Body of pancreas (tissue), 4 donors: Measurements from ENCODE around the gene CPLX1. TPM values are rescaled to one million over a fixed set of nuclear protein-coding genes. Genes with fewer than 3 reads are reported as not detected.

Experiments
- ATAC-seq: fragments of 150-250 bp; one replicate; pipeline ENCODE4 v1.9.1; 2016
- DNase-seq, 4 donors: peaks; one replicate each; pipeline ENCODE4 v3.0.0-alpha.2; 2019
- H3K27ac ChIP-seq, 4 donors: fragments of 200-600 bp; sonication (generic); 1 replicate in 3 of 4; 2 replicates in 1 of 4; pipeline versions ENCODE4 v1.5.1 to v1.6.1; 2016 to 2019; ENCODE audit warnings: mild to moderate bottlenecking in 1 of 4, mixed read lengths in 1 of 4, moderate library complexity in 1 of 4
- H3K27me3 ChIP-seq, 2 donors: fragments of 200-600 bp; sonication (generic); one replicate each; pipeline ENCODE4 v1.6.0; 2016; ENCODE audit warnings: mild to moderate bottlenecking in 1 of 2
- H3K36me3 ChIP-seq, 2 donors: fragments of 200-600 bp; sonication (generic); replicated peaks in 1 of 2; 2 replicates each; pipeline ENCODE4 v1.5.1; 2016; ENCODE audit warnings: low read depth in 2 of 2; ENCODE audit not compliant: insufficient read depth in 1 of 2
- H3K4me1 ChIP-seq: fragments of 200-600 bp; sonication (generic); one replicate; pipeline ENCODE4 v1.6.0; 2016
- H3K4me3 ChIP-seq, 2 donors: fragments of 200-600 bp; sonication (generic); 1 replicate in 1 of 2; 2 replicates in 1 of 2; pipeline ENCODE4 v1.5.1; 2016 to 2019
- H3K9me3 ChIP-seq, 3 donors: fragments of 200-600 bp; sonication (generic); 1 replicate in 2 of 3; 2 replicates in 1 of 3; pipeline ENCODE4 v1.5.1; 2016
- CTCF ChIP-seq, 7 experiments: fragments of 450-650 bp in 4 of 7; fragments of 200-600 bp in 3 of 7; sonication (generic) in 3 of 7; IDR thresholded peaks; one replicate each; pipeline ENCODE4 v1.5.1; 2016 to 2019; ENCODE audit warnings: antibody characterized with exemption in 7 of 7
- POLR2A ChIP-seq, 3 donors: fragments of 450-650 bp; IDR thresholded peaks; one replicate each; pipeline ENCODE4 v1.6.1; 2016; ENCODE audit warnings: antibody characterized with exemption in 3 of 3, mild to moderate bottlenecking in 2 of 3
- WGBS, 2 donors: methylation state at CpG; one replicate each; pipeline ENCODE4 v1.1.5; 2017; 5-methylcytosine and 5-hydroxymethylcytosine counted together
- intact Hi-C: fragments of 100-400 bp; cut with DNase I; formaldehyde crosslinking; loops from one replicate; pipeline ENCODE4 v1.15.1; 2023
- total RNA-seq, 2 donors: library from RNA; depleted of rRNA; stranded (reverse); fragments of >200 nt; gene quantifications; one replicate each; pipeline ENCODE4 v1.1.0, GENCODE V29; 2016

CPLX1 gene
- total RNA-seq, 2 donors from 2014 or later, result 0.52 to 2.0 TPM

DNA sequence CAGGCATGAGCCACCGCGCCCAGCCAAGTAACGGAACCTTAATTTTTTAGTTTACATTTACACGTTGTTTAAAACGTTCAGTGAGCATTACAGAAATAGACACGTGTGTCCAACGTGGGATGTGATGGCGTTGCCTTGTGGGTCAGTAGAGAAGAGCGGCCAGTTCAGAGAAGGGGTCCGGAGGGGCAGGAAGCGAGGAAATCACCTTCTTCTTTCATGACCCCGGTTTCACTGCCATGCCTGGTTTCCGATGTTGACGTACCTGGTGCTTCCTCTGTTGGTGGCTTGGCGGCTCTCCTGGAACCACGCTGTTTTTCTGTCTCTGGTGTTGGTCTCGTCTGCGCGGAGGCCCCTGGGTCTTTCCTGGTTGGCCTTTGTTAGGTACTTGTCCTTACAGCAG is 77.5 kb downstream of the CPLX1 start:
- intact Hi-C loops, result no loop called here
- no peaks in the 10 kb centered on the region for H3K36me3 ChIP-seq
- no peaks in the 10 kb centered on the region for H3K4me1 ChIP-seq
- no peaks in the 10 kb centered on the region for H3K27me3 ChIP-seq
- TF ChIP-seq CTCF (IDR thresholded peaks at IDR 0.05), result no peak
- no peak for TF ChIP-seq POLR2A (IDR thresholded peaks at IDR 0.05)
- DNase-seq, result no peak
- no peak overlapping the region for H3K27ac ChIP-seq
- WGBS, 2 donors, result 93 to 96% methylated on average over 19 of the region's 19 CpGs
- no peak for ATAC-seq
- no peak overlapping the region for H3K4me3 ChIP-seq
- H3K9me3 ChIP-seq, result peaks cover 0 to 51% (median 0%) of the 10 kb centered on the region in 3 donors

DNA sequence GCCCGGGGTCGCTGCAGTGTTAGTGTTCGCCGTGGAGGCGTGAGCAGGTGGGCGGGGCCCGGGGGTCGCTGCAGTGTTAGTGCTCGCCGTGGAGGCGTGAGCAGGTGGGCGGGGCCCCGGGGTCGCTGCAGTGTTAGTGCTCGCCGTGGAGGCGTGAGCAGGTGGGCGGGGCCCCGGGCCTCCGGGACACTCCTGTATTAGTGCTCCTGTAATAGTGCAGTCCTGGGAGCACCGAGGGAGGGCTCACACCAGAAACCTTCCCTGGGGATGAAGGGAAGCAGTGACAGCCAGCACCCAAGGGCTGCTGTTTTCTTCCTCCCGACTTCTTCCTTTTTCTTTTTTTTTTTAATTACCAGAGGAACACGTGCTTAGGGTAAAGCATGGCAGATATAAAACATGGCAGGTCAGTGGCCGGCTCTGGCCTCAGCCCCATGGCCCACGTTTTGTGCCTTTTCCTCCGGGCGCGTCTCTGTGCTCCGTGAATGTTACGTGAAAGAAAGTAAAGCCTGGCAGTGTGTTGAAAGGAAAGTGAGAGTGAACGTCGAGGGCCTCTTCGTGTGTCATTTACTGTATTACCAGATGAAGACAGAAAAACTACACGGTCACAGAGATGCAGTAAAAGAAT is 78.3 kb downstream of the CPLX1 start:
- no peaks in the 10 kb centered on the region for H3K27me3 ChIP-seq
- no peaks in the 10 kb centered on the region for H3K4me1 ChIP-seq
- intact Hi-C loops, result no loop called here
- DNase-seq, result no peak
- peaks cover 0 to 43% (median 0%) of the 10 kb centered on the region in 3 donors for H3K9me3 ChIP-seq
- no peak overlapping the region for H3K27ac ChIP-seq
- TF ChIP-seq CTCF (IDR thresholded peaks at IDR 0.05) (no peak), POLR2A (IDR thresholded peaks at IDR 0.05) (no peak)
- ATAC-seq, result no peak
- WGBS, 2 donors, result 96% methylated on average over 13 to 19 of the region's 34 CpGs
- no peak overlapping the region for H3K4me3 ChIP-seq
- no peaks in the 10 kb centered on the region for H3K36me3 ChIP-seq

DNA sequence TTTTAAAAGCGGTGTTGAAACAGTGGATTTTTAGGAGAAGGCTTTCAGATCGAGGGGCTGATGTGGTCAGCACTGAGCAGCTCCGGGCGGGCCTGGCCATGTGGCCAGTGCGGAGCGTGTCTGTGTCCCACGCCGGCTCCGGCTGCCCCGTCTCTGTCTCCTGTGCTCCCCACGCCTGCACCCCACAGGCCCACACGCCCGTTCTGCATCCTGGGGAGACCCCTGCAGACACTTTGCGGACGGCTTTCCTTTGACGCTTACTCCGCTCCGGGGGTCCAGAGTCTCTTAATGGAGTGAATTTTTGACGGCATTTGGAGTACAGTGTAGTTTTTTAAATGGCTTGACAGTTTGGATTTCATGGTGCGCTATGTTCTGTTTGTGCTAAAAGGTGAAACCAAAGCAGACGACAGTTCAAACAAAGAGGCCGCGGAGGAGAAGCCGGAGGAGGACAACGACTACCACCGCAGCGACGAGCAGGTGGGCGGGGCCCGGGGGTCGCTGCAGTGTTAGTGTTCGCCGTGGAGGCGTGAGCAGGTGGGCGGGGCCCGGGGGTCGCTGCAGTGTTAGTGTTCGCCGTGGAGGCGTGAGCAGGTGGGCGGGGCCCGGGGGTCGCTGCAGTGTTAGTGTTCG is 81.6 kb downstream of the CPLX1 start:
- Histone ChIP-seq H3K27ac (no peak overlapping the region), H3K4me1 (no peaks in the 10 kb centered on the region), H3K27me3 (no peaks in the 10 kb centered on the region), H3K4me3 (no peak overlapping the region), H3K36me3 (peaks cover 5 to 9% of the 10 kb centered on the region in 2 donors), H3K9me3 (peaks cover 0 to 16% (median 0%) of the 10 kb centered on the region in 3 donors)
- no peak for TF ChIP-seq CTCF (IDR thresholded peaks at IDR 0.05)
- no peak for TF ChIP-seq POLR2A (IDR thresholded peaks at IDR 0.05)
- DNase-seq, result no peak
- intact Hi-C loops, result no loop called here
- no peak for ATAC-seq
- WGBS, 2 donors, result 93 to 95% methylated on average over 35 to 38 of the region's 44 CpGs

- WGBS, 2 donors, result 83 to 91% methylated on average over 16 to 22 of the region's 22 CpGs
- DNase-seq (no peak), ATAC-seq (no peak)
Measured at GRCh38 chr4:743463-744211, 82.3 kb downstream of the CPLX1 start.

More at GRCh38 chr4:743463-744211, 82.3 kb downstream of the CPLX1 start:
- Histone ChIP-seq H3K27ac (no peak overlapping the region), H3K9me3 (peaks cover 0 to 14% (median 0%) of the 10 kb centered on the region in 3 donors), H3K36me3 (peaks cover 5 to 9% of the 10 kb centered on the region in 2 donors), H3K27me3 (no peaks in the 10 kb centered on the region), H3K4me1 (no peaks in the 10 kb centered on the region), H3K4me3 (no peak overlapping the region)
- no peak for TF ChIP-seq CTCF (IDR thresholded peaks at IDR 0.05)
- TF ChIP-seq POLR2A (IDR thresholded peaks at IDR 0.05), result no peak
- intact Hi-C loops, result no loop called here
